HG02642 (cell line): ENCODE data around the gene CALHM3.

Experiments used
- ATAC-seq: cut with Tn5 transposase; IDR thresholded peaks from one replicate; pipeline ENCODE4 v1.9.1; 2021; ENCODE audit warnings: mild to moderate bottlenecking; ENCODE audit not compliant: unreplicated experiment, poor library complexity

Gene CALHM3

GRCh38 chr10:103476046-103476768 is 2.8 kb downstream of the CALHM3 start:
- ATAC-seq: no peak

- ATAC-seq: no peak
These were observed 3.6 kb downstream of the CALHM3 start for GRCh38 chr10:103475437-103475836.

- no peak for ATAC-seq
These were observed 5.0 kb downstream of the CALHM3 start for GRCh38 chr10:103474077-103474476.

GRCh38 chr10:103473261-103473671 is 5.8 kb downstream of the CALHM3 start:
- no peak for ATAC-seq

GRCh38 chr10:103472005-103472404 is 7.0 kb downstream of the CALHM3 start:
- ATAC-seq: peak; percentile 31

GRCh38 chr10:103470761-103471653 is 8.0 kb downstream of the CALHM3 start:
- peak; percentile 74 for ATAC-seq

- no peak for ATAC-seq
These were observed 9.8 kb downstream of the CALHM3 start for GRCh38 chr10:103469201-103469600.

GRCh38 chr10:103467406-103467805 is 11.6 kb downstream of the CALHM3 start:
- peak; percentile 31 for ATAC-seq

GRCh38 chr10:103466734-103467133 is 12.3 kb downstream of the CALHM3 start:
- no peak for ATAC-seq

GRCh38 chr10:103465411-103466179 is 13.4 kb downstream of the CALHM3 start:
- ATAC-seq: no peak

GRCh38 chr10:103463499-103463898 is 15.5 kb downstream of the CALHM3 start:
- no peak for ATAC-seq

- ATAC-seq: no peak
These were observed 19.4 kb downstream of the CALHM3 start for GRCh38 chr10:103459615-103460014.

- ATAC-seq: peak; percentile 67
These were observed 20.3 kb downstream of the CALHM3 start, which contains the start of gene CALHM1 for GRCh38 chr10:103458720-103459119. CALHM1 (minus strand) TSS chr10:103458900; CDS start chr10:103458751, 149 bp downstream.

- ATAC-seq: no peak
These were observed 21.0 kb downstream of the CALHM3 start for GRCh38 chr10:103457896-103458583.

GRCh38 chr10:103457176-103457712 is 21.8 kb downstream of the CALHM3 start:
- no peak for ATAC-seq

- ATAC-seq: no peak
These were observed 22.9 kb downstream of the CALHM3 start for GRCh38 chr10:103456074-103456660.

GRCh38 chr10:103455235-103455634 is 23.8 kb downstream of the CALHM3 start:
- ATAC-seq: no peak

- no peak for ATAC-seq
These were observed 25.0 kb downstream of the CALHM3 start for GRCh38 chr10:103454026-103454425.

GRCh38 chr10:103452506-103453230 is 26.4 kb downstream of the CALHM3 start:
- no peak for ATAC-seq
